GM23338 (cell line): ENCODE results near the gene IQUB.

Experiments used
- CREB1 ChIP-seq: fragments of 250-450 bp; sonication (Bioruptor Pico); IDR thresholded peaks from 2 replicates; pipeline ENCODE4 v1.5.0; 2020; ENCODE audit warnings: low read depth, mild to moderate bottlenecking, moderate library complexity
- CTCF ChIP-seq, 2 experiments: fragments of 200-600 bp in 1 of 2; sonication (generic) in 1 of 2; conservative IDR thresholded peaks; 2 replicates each; pipeline versions ENCODE4 v1.5.1 to v1.6.1; 2016 to 2017; ENCODE audit warnings: antibody characterized with exemption in 2 of 2, low read depth in 2 of 2, mild to moderate bottlenecking in 2 of 2, moderate library complexity in 1 of 2
- ETS1 ChIP-seq: IDR thresholded peaks from 2 replicates; pipeline ENCODE4 v1.6.1; 2016; ENCODE audit warnings: antibody characterized with exemption
- EZH2 ChIP-seq: fragments of 200-600 bp; sonication (generic); IDR thresholded peaks from one replicate; pipeline ENCODE4 v1.8.0; 2017; ENCODE audit warnings: antibody characterized with exemption, mild to moderate bottlenecking, low read depth; ENCODE audit not compliant: unreplicated experiment
- EZH2phosphoT487 ChIP-seq: fragments of 200-600 bp; sonication (generic); IDR thresholded peaks from one replicate; pipeline ENCODE4 v1.8.1; 2018; ENCODE audit warnings: antibody characterized with exemption; ENCODE audit not compliant: unreplicated experiment
- JUNB ChIP-seq: IDR thresholded peaks from one replicate; pipeline ENCODE4 v1.6.1; 2016; ENCODE audit warnings: antibody characterized with exemption; ENCODE audit not compliant: unreplicated experiment
- NANOG ChIP-seq: IDR thresholded peaks from 2 replicates; pipeline ENCODE4 v1.6.1; 2016; ENCODE audit warnings: antibody characterized with exemption, borderline replicate concordance
- POLR2AphosphoS5 ChIP-seq: IDR thresholded peaks from 2 replicates; pipeline ENCODE4 v1.6.1; 2016; ENCODE audit warnings: antibody characterized with exemption, low read depth
- REST ChIP-seq: IDR thresholded peaks from one replicate; pipeline ENCODE4 v1.6.1; 2018; ENCODE audit warnings: antibody characterized with exemption; ENCODE audit not compliant: unreplicated experiment
- STAT1 ChIP-seq: IDR thresholded peaks from one replicate; pipeline ENCODE4 v1.6.1; 2016; ENCODE audit warnings: antibody characterized with exemption; ENCODE audit not compliant: unreplicated experiment
- ZNF114 ChIP-seq: fragments of 250-450 bp; sonication (Bioruptor Pico); IDR thresholded peaks from 2 replicates; pipeline ENCODE4 v1.5.0; 2020; ENCODE audit warnings: mild to moderate bottlenecking, moderate library complexity
- ZNF331 ChIP-seq: fragments of 250-450 bp; sonication (Bioruptor Pico); IDR thresholded peaks from 2 replicates; pipeline ENCODE4 v1.5.0; 2020; ENCODE audit warnings: low read depth, mild to moderate bottlenecking, moderate library complexity
- ZNF462 ChIP-seq: fragments of 250-450 bp; sonication (Bioruptor Pico); IDR thresholded peaks from 2 replicates; pipeline ENCODE4 v1.5.0; 2020; ENCODE audit warnings: mild to moderate bottlenecking, moderate library complexity

- no peak for TF ChIP-seq CTCF (conservative IDR thresholded peaks at IDR 0.05; ENCODE audit: low read depth in 2 of 2)
- TF ChIP-seq CREB1 = no peak
- no peak for TF ChIP-seq POLR2AphosphoS5
- no peak for TF ChIP-seq EZH2
- no peak for TF ChIP-seq NANOG
- TF ChIP-seq EZH2phosphoT487 = no peak
- no peak for TF ChIP-seq REST
- no peak for TF ChIP-seq ZNF114
- TF ChIP-seq ZNF462 (CRISPR knock-in tag) = no peak
- TF ChIP-seq STAT1 = no peak
- no peak for TF ChIP-seq ZNF331
- no peak for TF ChIP-seq JUNB
- no peak for TF ChIP-seq ETS1
Measured at GRCh38 chr7:123579416-123579815, 45.0 kb upstream of the IQUB start.
